HG03280 (cell line): ENCODE results near the gene CCDC14.

Experiments
- ATAC-seq: cut with Tn5 transposase; IDR thresholded peaks from one replicate; pipeline ENCODE4 v1.9.1; 2021; ENCODE audit warnings: mild to moderate bottlenecking, moderate library complexity; ENCODE audit not compliant: unreplicated experiment

The CCDC14 gene

DNA sequence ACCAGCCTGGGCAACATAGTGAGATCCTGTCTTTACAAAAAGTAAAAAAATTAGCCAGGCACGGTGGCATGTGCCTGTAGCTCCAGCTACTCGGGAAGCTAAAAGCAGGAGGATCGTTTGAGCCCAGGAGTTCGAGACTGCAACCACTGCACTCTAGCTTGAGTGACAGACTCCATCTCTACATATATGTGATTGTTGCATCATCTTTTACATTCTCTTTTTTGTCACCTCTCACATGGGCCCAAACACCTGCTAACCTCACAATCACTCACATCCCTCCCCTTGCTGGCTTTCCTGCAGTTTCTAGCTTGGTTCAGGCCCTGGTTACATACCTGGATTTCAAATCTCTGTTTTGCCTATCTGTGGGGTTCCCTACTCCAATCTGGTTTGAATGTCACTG is 96.3 kb downstream of the CCDC14 start:
- ATAC-seq = no peak
